Left renal pelvis (tissue), 4 donors: ENCODE results near the gene PAX6. TPM values are rescaled to one million over a fixed set of nuclear protein-coding genes. Genes with fewer than 3 reads are reported as not detected.

Experiments used
- DNase-seq, 4 donors: peaks; one replicate each; pipeline ENCODE4 v3.0.0-alpha.2; 2013; ENCODE audit warnings: low read depth in 4 of 4, low spot score in 3 of 4
- polyA plus RNA-seq, 4 donors: library from polyadenylated mRNA; unstranded; fragments of 120-200 nt; gene quantifications; one replicate each; pipeline ENCODE4 v1.2.1, GENCODE V29; 2013; ENCODE audit not compliant: insufficient read length in 4 of 4

PAX6 gene
- polyA plus RNA-seq, 4 donors: 0.18 to 0.19 TPM; not detected in 2

- no peak for DNase-seq
Observed at GRCh38 chr11:31809857-31810778, 1.0 kb downstream of the PAX6 start.

GRCh38 chr11:31809541-31809856 lies 1.6 kb downstream of the PAX6 start:
- no peak for DNase-seq

GRCh38 chr11:31808721-31809540 lies 2.2 kb downstream of the PAX6 start:
- DNase-seq: no peak

GRCh38 chr11:31807799-31808667 lies 3.1 kb downstream of the PAX6 start:
- no peak for DNase-seq

- DNase-seq: no peak
Observed at GRCh38 chr11:31806928-31807798, 4.0 kb downstream of the PAX6 start.

- DNase-seq: no peak
Observed at GRCh38 chr11:31806186-31806927, 4.8 kb downstream of the PAX6 start.

GRCh38 chr11:31805629-31806185 lies 5.4 kb downstream of the PAX6 start:
- DNase-seq: no peak

GRCh38 chr11:31805037-31805628 lies 6.0 kb downstream of the PAX6 start:
- no peak for DNase-seq

- DNase-seq: no peak
Observed at GRCh38 chr11:31804312-31805036, 6.6 kb downstream of the PAX6 start.

GRCh38 chr11:31803813-31804311 lies 7.3 kb downstream of the PAX6 start:
- DNase-seq: no peak

- DNase-seq: no peak
Observed at GRCh38 chr11:31802990-31803812, 7.9 kb downstream of the PAX6 start.

GRCh38 chr11:31802609-31802989 lies 8.5 kb downstream of the PAX6 start:
- DNase-seq: no peak

- DNase-seq: no peak
Observed at GRCh38 chr11:31802000-31802551, 9.0 kb downstream of the PAX6 start.

GRCh38 chr11:31801298-31801702 lies 9.8 kb downstream of the PAX6 start:
- no peak for DNase-seq

GRCh38 chr11:31800398-31801265 lies 10.5 kb downstream of the PAX6 start:
- DNase-seq: no peak
